ENCODE results near the gene TRAPPC12.

TRAPPC12 gene

DNA sequence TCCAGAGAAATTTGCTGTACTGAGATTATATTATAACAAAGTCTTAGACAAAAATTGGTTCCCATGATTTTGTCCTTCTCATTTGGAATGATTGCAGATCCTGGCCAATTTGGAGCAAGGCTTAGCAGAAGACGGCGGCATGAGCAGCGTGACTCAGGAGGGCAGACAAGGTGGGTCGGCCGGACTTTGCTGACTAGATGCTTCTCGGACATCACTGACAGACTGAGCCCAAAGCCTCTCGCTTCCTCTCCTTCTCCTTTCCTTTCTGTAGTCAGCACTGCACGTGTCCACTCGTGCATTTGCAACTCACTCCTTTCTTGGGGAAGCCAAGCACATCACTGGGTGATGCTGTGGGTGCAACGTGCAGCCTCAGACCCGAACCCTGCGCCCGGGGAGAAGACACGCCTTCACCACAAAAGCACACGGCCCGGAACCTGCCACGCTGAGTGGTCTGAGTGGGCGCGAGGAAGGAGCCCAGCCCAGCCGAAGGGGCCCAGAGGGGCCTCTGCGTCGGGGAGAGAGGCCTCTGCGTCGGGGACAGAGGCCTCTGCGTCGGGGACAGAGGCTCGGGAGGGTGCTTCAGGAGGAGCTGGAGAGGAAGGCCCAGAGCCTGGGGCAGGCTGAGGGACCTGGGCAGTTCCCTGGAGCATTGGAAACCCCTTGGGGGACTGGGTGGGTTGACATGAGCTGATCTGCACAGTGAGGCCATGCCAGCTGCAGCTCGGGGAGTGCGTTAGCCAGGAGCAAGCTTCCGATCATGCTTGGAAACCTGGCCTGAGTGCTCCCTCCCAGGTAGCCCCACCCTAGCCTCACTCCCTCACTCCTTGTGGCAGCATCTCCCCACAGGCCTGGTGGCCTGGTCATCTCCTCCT lies 78.3 kb downstream of the TRAPPC12 start:
- DNase-seq: no peak

DNA sequence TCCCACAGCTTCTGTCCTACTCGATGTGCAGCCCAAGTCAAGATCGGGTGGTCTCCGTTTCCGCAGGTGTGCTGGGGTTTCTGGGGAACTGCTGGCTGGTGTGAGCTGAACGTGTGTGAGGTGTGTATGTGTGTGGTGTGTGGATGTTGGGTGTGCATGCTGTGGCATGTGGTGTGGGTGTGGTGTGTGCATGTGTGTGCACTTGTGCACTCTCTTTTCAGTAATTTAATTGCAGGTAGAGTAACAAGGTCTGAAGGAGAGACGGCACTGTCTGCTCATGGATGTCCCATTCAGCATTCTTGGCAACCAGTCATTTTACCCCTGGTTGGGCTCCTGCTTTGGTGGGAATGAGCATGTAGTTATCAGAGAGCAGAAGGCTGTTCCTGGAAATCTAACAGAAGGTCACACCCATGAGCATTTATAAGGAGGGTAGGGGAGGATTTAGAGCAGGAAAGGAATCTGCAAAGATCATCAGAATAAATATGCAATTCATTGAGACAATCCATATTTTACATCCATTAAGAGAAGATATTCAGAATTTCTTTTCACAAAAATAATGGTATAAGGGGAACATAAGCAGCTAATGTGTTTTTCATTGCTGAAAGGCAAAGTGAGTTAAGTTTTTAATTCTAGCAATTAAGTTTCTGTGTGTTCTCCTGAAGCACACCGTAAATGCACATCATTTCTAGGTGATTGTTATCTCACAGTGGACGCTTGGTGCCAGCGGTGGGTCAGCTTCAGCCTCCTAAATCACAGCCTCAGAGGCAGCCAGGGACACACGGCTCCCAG lies 79.1 kb downstream of the TRAPPC12 start:
- DNase-seq: no peak

DNA sequence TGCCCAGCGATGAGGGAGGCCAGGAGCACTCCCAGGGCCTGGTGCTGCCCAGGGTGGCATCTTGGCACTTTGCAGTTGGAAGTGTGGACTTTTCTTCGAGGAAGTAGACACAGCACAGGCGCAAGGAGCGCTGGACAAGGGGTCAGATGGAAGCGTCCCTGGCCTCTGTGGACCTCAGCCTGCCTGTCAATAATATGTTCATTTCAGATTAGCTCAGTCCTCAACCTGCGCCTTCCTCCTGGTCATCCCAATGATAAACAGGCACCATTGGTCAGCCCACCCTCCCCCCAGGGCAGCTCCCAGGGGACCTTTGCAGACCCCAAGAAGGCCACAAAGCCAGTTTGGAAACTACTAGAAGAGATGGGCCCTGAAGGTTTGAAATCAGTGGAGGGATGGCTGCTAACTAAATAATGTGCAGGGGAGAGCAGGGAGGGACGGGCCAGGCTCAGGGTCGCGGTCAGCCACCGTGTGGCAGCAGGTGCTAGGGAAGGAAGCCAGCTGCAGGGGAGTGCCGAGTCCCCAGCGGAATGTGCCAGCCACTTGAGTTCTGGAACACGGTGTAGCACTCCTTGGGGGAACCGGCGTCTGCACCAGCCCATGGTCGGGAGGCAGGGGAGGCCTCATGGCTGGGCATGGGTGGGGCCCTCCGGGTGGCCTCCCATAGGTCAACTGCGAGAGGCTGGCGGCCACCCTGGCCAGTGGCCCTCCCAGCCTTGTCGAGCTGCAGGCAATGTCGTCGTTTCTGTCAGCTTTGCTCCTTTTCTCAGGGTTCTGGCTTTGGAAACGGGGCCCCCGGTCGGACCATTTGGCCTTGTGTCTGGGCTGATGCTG lies 79.9 kb downstream of the TRAPPC12 start:
- DNase-seq: no peak

- no peak for DNase-seq
These were observed 80.7 kb downstream of the TRAPPC12 start for GRCh38 chr2:3460156-3460555.

- DNase-seq: no peak
These were observed 81.6 kb downstream of the TRAPPC12 start for GRCh38 chr2:3460831-3461800.

GRCh38 chr2:3461801-3462492 lies 82.5 kb downstream of the TRAPPC12 start:
- DNase-seq: peak; percentile 60

GRCh38 chr2:3462493-3463104 lies 83.1 kb downstream of the TRAPPC12 start:
- DNase-seq: no peak

DNA sequence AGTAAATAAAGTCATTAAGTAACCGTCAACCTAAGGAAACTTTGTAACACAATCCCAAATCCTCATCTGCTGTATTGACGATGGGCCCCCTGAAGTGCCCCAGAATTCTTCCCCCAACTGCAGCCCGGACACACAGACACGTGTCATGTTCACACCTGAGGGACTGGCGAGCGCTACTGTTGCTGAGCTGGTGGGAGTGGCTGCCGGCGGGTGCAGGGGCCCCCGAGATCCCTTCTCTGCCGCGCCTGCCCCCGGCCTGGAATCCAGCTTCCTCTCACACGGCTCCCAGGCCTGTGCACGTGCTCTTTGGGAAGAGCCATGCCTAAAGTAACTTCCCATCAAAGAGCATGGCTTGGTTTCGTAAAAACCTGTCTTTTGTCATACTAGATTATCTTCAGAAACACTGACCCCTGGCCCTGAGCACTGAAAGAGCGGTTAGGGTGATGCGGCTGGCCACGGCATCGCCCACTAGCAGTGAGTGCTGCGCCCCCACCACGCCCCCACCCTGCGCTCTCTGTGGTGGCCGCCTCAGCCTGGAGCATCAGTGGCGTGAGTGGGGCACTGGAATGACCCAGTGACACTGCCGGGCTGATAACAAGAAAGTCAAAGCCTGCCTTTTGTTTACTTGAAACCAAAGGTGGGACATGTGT lies 83.8 kb downstream of the TRAPPC12 start:
- DNase-seq: no peak

- DNase-seq: no peak
These were observed 84.5 kb downstream of the TRAPPC12 start for GRCh38 chr2:3463944-3464343.

DNA sequence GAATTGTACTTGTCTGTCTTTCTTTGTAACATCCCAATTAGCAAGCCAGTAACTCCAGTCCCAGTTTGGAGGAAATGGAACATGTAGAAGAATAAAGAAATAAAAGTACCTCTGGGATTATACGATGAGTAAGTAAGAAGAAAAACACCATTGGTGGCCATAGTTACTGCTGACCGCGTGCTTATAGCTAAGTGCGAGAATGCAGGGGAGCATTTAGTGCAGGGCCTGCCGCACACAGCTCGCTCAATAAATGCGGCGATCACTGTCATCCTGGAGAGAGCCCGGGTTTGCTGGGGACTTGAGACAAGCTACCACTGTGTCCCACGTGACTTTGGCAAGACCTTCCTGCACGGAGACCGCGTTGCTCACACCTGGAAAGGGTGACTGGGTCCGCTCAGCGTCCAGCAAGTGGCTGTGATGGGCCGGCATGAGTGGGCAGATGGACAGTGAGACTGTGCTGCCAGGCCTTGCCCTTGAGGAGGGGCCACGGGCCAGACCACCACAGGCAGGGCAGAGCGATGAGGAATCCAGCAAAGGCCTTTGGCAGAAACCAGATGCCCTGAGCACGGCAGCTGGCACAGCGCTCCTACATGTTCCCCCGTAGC lies 85.0 kb downstream of the TRAPPC12 start:
- DNase-seq: no peak

DNA sequence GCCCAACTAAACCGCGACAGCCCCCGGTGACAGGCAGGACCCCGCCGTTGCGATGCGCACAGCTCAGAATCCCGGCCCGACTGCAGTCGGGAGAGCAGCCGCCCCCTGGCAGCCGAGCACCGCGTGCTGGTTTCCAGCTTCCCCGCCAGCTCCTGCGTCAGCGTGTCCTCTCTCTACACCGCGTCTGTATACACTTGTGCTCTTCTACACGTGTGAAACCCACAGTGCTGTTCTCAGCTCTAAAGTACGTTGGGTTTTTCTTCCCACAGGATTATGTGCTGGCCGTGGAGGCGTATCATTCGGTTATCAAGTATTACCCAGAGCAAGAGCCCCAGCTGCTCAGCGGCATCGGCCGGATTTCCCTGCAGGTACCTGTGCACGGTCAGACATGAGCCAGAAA lies 85.8 kb downstream of the TRAPPC12 start:
- peak; percentile 4 for DNase-seq

GRCh38 chr2:3465844-3466481 lies 86.5 kb downstream of the TRAPPC12 start:
- DNase-seq: peak; percentile 90

DNA sequence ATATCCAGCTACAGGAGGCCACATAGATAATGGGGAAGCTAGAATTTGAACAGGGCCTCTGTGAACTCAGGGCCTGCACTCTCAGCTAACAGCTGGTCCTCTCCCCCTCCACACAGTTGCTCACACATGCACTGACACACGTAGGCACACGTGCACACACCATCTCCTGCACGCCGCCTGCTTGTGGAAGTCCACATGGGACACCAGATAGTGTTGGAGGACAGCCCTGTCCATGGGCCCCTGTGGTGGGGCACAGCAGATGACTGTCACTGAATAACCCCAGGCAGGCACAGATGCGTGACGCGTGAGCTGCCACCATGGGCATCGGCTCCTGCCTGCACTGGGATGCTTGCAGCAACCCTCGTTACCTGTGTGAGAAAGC lies 87.0 kb downstream of the TRAPPC12 start:
- no peak for DNase-seq

GRCh38 chr2:3466966-3467365 lies 87.5 kb downstream of the TRAPPC12 start:
- DNase-seq: peak; percentile 15

DNA sequence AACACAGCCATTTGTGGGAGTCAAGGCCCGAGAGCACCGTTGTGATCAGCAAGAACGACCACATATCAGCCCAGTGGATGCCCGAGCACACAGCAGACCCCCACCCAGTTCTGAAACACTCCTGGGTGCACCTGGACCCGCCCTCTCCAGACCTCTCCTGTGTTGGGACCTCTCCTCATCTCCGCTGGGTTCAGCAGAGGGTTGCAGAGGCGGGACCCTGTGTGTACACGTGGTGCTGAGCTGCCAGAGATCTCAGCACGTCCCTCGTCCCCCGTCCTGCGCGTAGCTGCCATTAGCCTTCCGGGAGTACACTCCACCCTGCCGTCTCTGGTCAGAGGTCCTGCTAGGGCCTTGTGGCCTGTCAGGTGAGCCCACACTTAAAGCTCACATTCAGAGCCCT lies 88.2 kb downstream of the TRAPPC12 start:
- DNase-seq: no peak

- DNase-seq: no peak
These were observed 88.9 kb downstream of the TRAPPC12 start for GRCh38 chr2:3468296-3468988.

GRCh38 chr2:3469486-3469885 lies 90.0 kb downstream of the TRAPPC12 start:
- DNase-seq: no peak

- DNase-seq: peak; percentile 80
These were observed 90.7 kb downstream of the TRAPPC12 start for GRCh38 chr2:3470166-3470651.

All from fibroblast of upper back skin (primary cell).